IMR-90 (cell line): ENCODE results near the gene OR5A2. TPM values are rescaled to one million over a fixed set of nuclear protein-coding genes. Genes with fewer than 3 reads are reported as not detected.

ENCODE experiments used
- ATAC-seq: fragments of 200-7000 bp; cut with Tn5 transposase; 2 replicates; pipeline ENCODE4 v1.9.1; 2020; ENCODE audit warnings: low read depth, mild to moderate bottlenecking, moderate library complexity
- BruUV-seq: library from RNA; stranded (reverse); fragments of 400-500 nt; replicated peaks from 2 replicates; lab custom pipeline; 2021; lab: Mats Ljungman, UMichigan
- CTCF ChIA-PET: fragments of 300-600 bp; formaldehyde crosslinking; extraction: SDS; loops from one replicate; lab custom pipeline; 2021; ENCODE audit warnings: antibody characterized with exemption; lab: Yijun Ruan, JAX
- POLR2A ChIA-PET: fragments of 300-600 bp; sonication (Branson Sonifier 250); formaldehyde crosslinking; loops from one replicate; lab custom pipeline; 2022; ENCODE audit warnings: antibody characterized with exemption; ENCODE audit not compliant: unreplicated experiment; lab: Charles Lee
- DNase-seq: peaks from one replicate; pipeline ENCODE4 v3.0.0; 2013
- H2AFZ ChIP-seq: replicated peaks from 2 replicates; pipeline ENCODE3; 2013; ENCODE audit warnings: low read length, mild to moderate bottlenecking; ENCODE audit not compliant: poor library complexity
- H2AK5ac ChIP-seq: 2 replicates; pipeline ENCODE4 v1.6.1; 2013; ENCODE audit warnings: low read depth, low read length, inconsistent platforms
- H2AK9ac ChIP-seq: replicated peaks from 2 replicates; pipeline ENCODE3; 2013; ENCODE audit warnings: mild to moderate bottlenecking, low read depth, low read length, moderate library complexity; ENCODE audit not compliant: poor library complexity
- H2BK120ac ChIP-seq: 2 replicates; pipeline ENCODE4 v1.6.1; 2013; ENCODE audit warnings: low read depth, low read length, inconsistent platforms
- H2BK15ac ChIP-seq: 3 replicates; pipeline ENCODE4 v1.6.1; 2013; ENCODE audit warnings: low read depth, low read length, inconsistent platforms
- H2BK20ac ChIP-seq: 2 replicates; pipeline ENCODE4 v1.6.1; 2013; ENCODE audit warnings: low read depth, mild to moderate bottlenecking, inconsistent platforms, low read length, moderate library complexity
- H2BK5ac ChIP-seq: 2 replicates; pipeline ENCODE4 v1.6.1; 2013; ENCODE audit warnings: mild to moderate bottlenecking, low read depth, low read length, inconsistent platforms; ENCODE audit not compliant: poor library complexity, severe bottlenecking
- H3K14ac ChIP-seq: replicated peaks from 2 replicates; pipeline ENCODE4 v1.6.1; 2013; ENCODE audit warnings: low read depth, low read length, inconsistent platforms
- H3K18ac ChIP-seq: 2 replicates; pipeline ENCODE4 v1.6.1; 2013; ENCODE audit warnings: low read depth, low read length, control low read depth
- H3K23ac ChIP-seq: 2 replicates; pipeline ENCODE4 v1.6.1; 2013; ENCODE audit warnings: low read depth, low read length, inconsistent platforms
- H3K27ac ChIP-seq: 2 replicates; pipeline ENCODE4 v1.5.1; 2013; ENCODE audit warnings: mild to moderate bottlenecking, control low read depth, low read length; ENCODE audit not compliant: insufficient read depth
- H3K27me3 ChIP-seq: 2 replicates; pipeline ENCODE4 v1.6.1; 2013; ENCODE audit warnings: low read length; ENCODE audit not compliant: control insufficient read depth, insufficient read depth
- H3K36me3 ChIP-seq: 2 replicates; pipeline ENCODE4 v1.6.1; 2013; ENCODE audit warnings: low read length, mixed read lengths; ENCODE audit not compliant: control insufficient read depth, insufficient read depth
- H3K4ac ChIP-seq: 2 replicates; pipeline ENCODE4 v1.6.1; 2013; ENCODE audit warnings: low read depth, low read length, inconsistent platforms
- H3K4me1 ChIP-seq: 2 replicates; pipeline ENCODE4 v1.6.1; 2013; ENCODE audit warnings: low read length, mixed read lengths; ENCODE audit not compliant: control insufficient read depth, insufficient read depth
- H3K4me2 ChIP-seq: 2 replicates; pipeline ENCODE4 v1.6.1; 2013; ENCODE audit warnings: low read depth, mild to moderate bottlenecking, control low read depth, low read length, moderate library complexity
- H3K4me3 ChIP-seq: 2 replicates; pipeline ENCODE4 v1.5.1; 2013; ENCODE audit warnings: low read depth, mild to moderate bottlenecking, control low read depth, low read length, moderate library complexity; ENCODE audit not compliant: insufficient read depth
- H3K56ac ChIP-seq: 2 replicates; pipeline ENCODE4 v1.6.1; 2013; ENCODE audit warnings: low read length, inconsistent platforms; ENCODE audit not compliant: insufficient read depth; ENCODE audit errors: extremely low read depth
- H3K79me1 ChIP-seq, 2 experiments: 2 replicates each; pipeline ENCODE4 v1.6.1; 2013; ENCODE audit warnings: low read length in 2 of 2, inconsistent platforms in 1 of 2, low read depth in 1 of 2
- H3K9ac ChIP-seq: 2 replicates; pipeline ENCODE4 v1.6.1; 2013; ENCODE audit warnings: low read depth, low read length, control low read depth
- H3K9me1 ChIP-seq: 2 replicates; pipeline ENCODE4 v1.6.1; 2013; ENCODE audit warnings: low read length, inconsistent platforms; ENCODE audit not compliant: insufficient read depth
- H3K9me3 ChIP-seq: 2 replicates; pipeline ENCODE4 v1.6.1; 2013; ENCODE audit warnings: low read length; ENCODE audit not compliant: control insufficient read depth, insufficient read depth
- H4K20me1 ChIP-seq: 2 replicates; pipeline ENCODE4 v1.6.1; 2013; ENCODE audit warnings: low read length, inconsistent platforms; ENCODE audit not compliant: insufficient read depth
- H4K5ac ChIP-seq: 2 replicates; pipeline ENCODE4 v1.6.1; 2013; ENCODE audit warnings: mild to moderate bottlenecking, low read depth, low read length, control low read depth
- H4K8ac ChIP-seq, 2 experiments: 2 replicates each; pipeline ENCODE4 v1.6.1; 2013; ENCODE audit warnings: low read depth in 2 of 2, low read length in 2 of 2, control low read depth in 1 of 2, inconsistent platforms in 1 of 2
- H4K91ac ChIP-seq: 2 replicates; pipeline ENCODE4 v1.6.1; 2013; ENCODE audit warnings: low read depth, low read length, inconsistent platforms; ENCODE audit not compliant: insufficient read depth
- CEBPB ChIP-seq: IDR thresholded peaks from 2 replicates; pipeline ENCODE4 v1.6.1; 2012; ENCODE audit warnings: low read depth, low read length, improper control_type of control experiment
- CHD1 ChIP-seq: IDR thresholded peaks from 2 replicates; pipeline ENCODE4 v1.6.1; 2012; ENCODE audit warnings: low read depth, low read length, improper control_type of control experiment
- FOS ChIP-seq: fragments of 150-350 bp; IDR thresholded peaks from 2 replicates; pipeline ENCODE4 v1.6.1; 2016; ENCODE audit warnings: low read depth, low read length
- MAZ ChIP-seq: IDR thresholded peaks from 2 replicates; pipeline ENCODE4 v1.6.1; 2012; ENCODE audit warnings: low read depth, mild to moderate bottlenecking, low read length, improper control_type of control experiment, moderate library complexity, borderline replicate concordance
- MXI1 ChIP-seq: IDR thresholded peaks from 2 replicates; pipeline ENCODE4 v1.6.1; 2012; ENCODE audit warnings: low read depth, mild to moderate bottlenecking, low read length, moderate library complexity, borderline replicate concordance
- NFE2L2 ChIP-seq: fragments of 150-350 bp; IDR thresholded peaks from 2 replicates; pipeline ENCODE4 v1.6.1; 2016; ENCODE audit warnings: low read depth, mild to moderate bottlenecking, low read length
- POLR2A ChIP-seq: IDR thresholded peaks from 2 replicates; pipeline ENCODE4 v1.6.1; 2012; ENCODE audit warnings: mild to moderate bottlenecking, low read depth, low read length
- RCOR1 ChIP-seq: IDR thresholded peaks from 2 replicates; pipeline ENCODE4 v1.6.1; 2012; ENCODE audit warnings: mild to moderate bottlenecking, low read length, improper control_type of control experiment; ENCODE audit not compliant: insufficient replicate concordance
- RFX5 ChIP-seq: IDR thresholded peaks from 2 replicates; pipeline ENCODE4 v1.8.0; 2012; ENCODE audit warnings: low read depth, mild to moderate bottlenecking, low read length, moderate library complexity
- SMC3 ChIP-seq: fragments of 150-350 bp; IDR thresholded peaks from 2 replicates; pipeline ENCODE4 v1.6.1; 2016; ENCODE audit warnings: low read depth, mild to moderate bottlenecking, antibody characterized with exemption, low read length, moderate library complexity
- WGBS, 2 experiments: methylation state at CpG; one replicate each; pipeline versions ENCODE4 v1.1.5 to v1.1.7; 2013; ENCODE audit warnings: missing lambda C conversion rate in 2 of 2; ENCODE audit not compliant: insufficient read length in 1 of 2; ENCODE audit errors: extremely low coverage in 2 of 2; 5-methylcytosine and 5-hydroxymethylcytosine counted together
- dilution Hi-C: fragments of 300-500 bp; cut with HindIII; formaldehyde crosslinking; loops from one replicate; pipeline ENCODE4 v1.14.3; 2018; ENCODE audit warnings: low sequenced_read_pairs; ENCODE audit not compliant: unreplicated experiment
- in situ Hi-C: fragments of 300-500 bp; cut with MboI; formaldehyde crosslinking; loops from 3 replicates; pipeline ENCODE4 v1.14.3; 2019; ENCODE audit warnings: low sequenced_read_pairs, inconsistent platforms, mixed read lengths
- intact Hi-C: fragments of 100-400 bp; cut with micrococcal nuclease; formaldehyde crosslinking; loops from 2 replicates; pipeline ENCODE4 v1.10.0; 2022
- polyA plus RNA-seq, 3 experiments: library from polyadenylated mRNA; depleted of rRNA; stranded (reverse); fragments of >200 nt; gene quantifications; 2 replicates each; pipeline ENCODE4 v1.2.3, GENCODE V29; 2012; ENCODE audit warnings: low replicate concordance in 1 of 3
- total RNA-seq: library from RNA; depleted of rRNA; stranded (reverse); fragments of >200 nt; gene quantifications from 2 replicates; pipeline ENCODE4 v1.2.3, GENCODE V29; 2012
- TF ChIP-seq, protein P1 (sequence below): fragments of 150-350 bp; IDR thresholded peaks from 2 replicates; pipeline ENCODE4 v1.6.1; 2016; ENCODE audit warnings: low read depth, mild to moderate bottlenecking, low read length, moderate library complexity, borderline replicate concordance

Gene OR5A2
- total and polyA plus RNA-seq, 2 of the 4 experiments (the other 2 are of a cell fraction), result not detected

GRCh38 chr11:59425131-59425530 lies 1.1 kb downstream of the OR5A2 start:
- H2BK15ac ChIP-seq, result no peak overlapping the region
- 0% methylated on average over 2 of the region's 4 CpGs; no CpG with 5 or more reads in 1 of the 2 experiments for WGBS, 2 experiments
- no peak overlapping the region for H3K4me3 ChIP-seq
- H2BK20ac ChIP-seq, result no peak overlapping the region
- CTCF ChIA-PET, result no interaction called here
- H2AFZ ChIP-seq, result no peak overlapping the region
- no peak overlapping the region for H3K9ac ChIP-seq
- no TSS peak for BruUV-seq
- H3K9me1 ChIP-seq, result no peaks in the 10 kb centered on the region; the same call in 1 of the 2 replicates
- DNase-seq, result no peak
- H4K91ac ChIP-seq, result no peak overlapping the region
- dilution Hi-C loops, result no loop called here
- intact Hi-C loops, result no loop called here
- no peak overlapping the region for H2BK5ac ChIP-seq
- no peak overlapping the region for H3K27ac ChIP-seq
- in situ Hi-C loops, result no loop called here
- TF ChIP-seq SMC3 (no peak), CHD1 (no peak), RCOR1 (no peak), MXI1 (no peak), CEBPB (no peak), MAZ (no peak), NFE2L2 (no peak), FOS (no peak), RFX5 (no peak), POLR2A (no peak)
- TF ChIP-seq, protein P1, sequence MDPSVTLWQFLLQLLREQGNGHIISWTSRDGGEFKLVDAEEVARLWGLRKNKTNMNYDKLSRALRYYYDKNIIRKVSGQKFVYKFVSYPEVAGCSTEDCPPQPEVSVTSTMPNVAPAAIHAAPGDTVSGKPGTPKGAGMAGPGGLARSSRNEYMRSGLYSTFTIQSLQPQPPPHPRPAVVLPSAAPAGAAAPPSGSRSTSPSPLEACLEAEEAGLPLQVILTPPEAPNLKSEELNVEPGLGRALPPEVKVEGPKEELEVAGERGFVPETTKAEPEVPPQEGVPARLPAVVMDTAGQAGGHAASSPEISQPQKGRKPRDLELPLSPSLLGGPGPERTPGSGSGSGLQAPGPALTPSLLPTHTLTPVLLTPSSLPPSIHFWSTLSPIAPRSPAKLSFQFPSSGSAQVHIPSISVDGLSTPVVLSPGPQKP, result no peak
- ATAC-seq, result no peak
- no peak overlapping the region for H4K8ac ChIP-seq
- H3K27me3 ChIP-seq, result peaks cover 1% of the 10 kb centered on the region
- no peak overlapping the region for H4K5ac ChIP-seq
- H3K23ac ChIP-seq, result no peak overlapping the region
- H3K4ac ChIP-seq, result no peak overlapping the region
- POLR2A ChIA-PET, result no interaction called here
- H2BK120ac ChIP-seq, result no peak overlapping the region
- no peak overlapping the region for H2AK5ac ChIP-seq
- H3K79me1 ChIP-seq, result no peaks in the 10 kb centered on the region
- no peak overlapping the region for H3K4me2 ChIP-seq
- H3K18ac ChIP-seq, result no peak overlapping the region
- no peaks in the 10 kb centered on the region for H3K9me3 ChIP-seq
- H3K36me3 ChIP-seq, result no peaks in the 10 kb centered on the region
- no peaks in the 10 kb centered on the region for H3K4me1 ChIP-seq
- no peak overlapping the region for H3K56ac ChIP-seq
- no peak overlapping the region for H2AK9ac ChIP-seq
- no peaks in the 10 kb centered on the region for H4K20me1 ChIP-seq
- no peak overlapping the region for H3K14ac ChIP-seq
